GM18858 (cell line): ENCODE results near the gene TPSAB1.

Source experiments
- ATAC-seq: cut with Tn5 transposase; IDR thresholded peaks from one replicate; pipeline ENCODE4 v1.9.1; 2021; ENCODE audit not compliant: unreplicated experiment

Gene TPSAB1

DNA sequence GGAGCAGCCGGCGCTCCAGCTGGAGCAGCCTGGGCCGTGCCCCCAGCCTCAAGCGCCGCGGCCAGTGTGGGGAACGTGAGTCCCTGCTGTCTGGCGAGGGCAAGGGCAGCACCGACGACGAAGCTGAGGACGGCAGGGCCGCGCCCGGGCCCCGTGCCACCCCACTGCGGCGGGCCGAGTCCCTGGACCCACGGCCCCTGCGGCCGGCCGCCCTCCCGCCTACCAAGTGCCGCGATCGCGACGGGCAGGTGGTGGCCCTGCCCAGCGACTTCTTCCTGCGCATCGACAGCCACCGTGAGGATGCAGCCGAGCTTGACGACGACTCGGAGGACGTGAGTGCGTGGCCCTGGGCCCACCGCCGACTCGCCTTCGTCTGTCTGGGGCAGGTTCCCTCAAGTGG lies 31.4 kb upstream of the TPSAB1 start:
- no peak for ATAC-seq

DNA sequence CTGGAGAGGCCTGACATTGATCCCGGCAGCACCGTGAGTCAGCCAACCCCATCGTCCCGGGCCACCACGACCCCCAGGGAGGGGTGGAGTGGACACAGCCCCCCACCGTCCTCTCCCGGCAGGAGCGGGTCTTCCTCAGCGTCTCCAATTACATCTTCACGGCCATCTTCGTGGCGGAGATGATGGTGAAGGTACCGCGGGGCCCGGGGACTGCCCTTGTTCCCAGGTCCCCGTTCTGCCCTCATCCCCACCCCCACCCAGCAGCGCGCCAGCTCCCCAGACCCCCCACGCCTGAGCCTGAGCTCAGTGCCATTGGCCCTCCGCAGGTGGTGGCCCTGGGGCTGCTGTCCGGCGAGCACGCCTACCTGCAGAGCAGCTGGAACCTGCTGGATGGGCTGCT lies 30.0 kb upstream of the TPSAB1 start:
- no peak for ATAC-seq

- ATAC-seq = no peak
Observed at GRCh38 chr16:1211451-1212268, 28.8 kb upstream of the TPSAB1 start.

- ATAC-seq = no peak
Observed at GRCh38 chr16:1212616-1213194, 27.8 kb upstream of the TPSAB1 start.

DNA sequence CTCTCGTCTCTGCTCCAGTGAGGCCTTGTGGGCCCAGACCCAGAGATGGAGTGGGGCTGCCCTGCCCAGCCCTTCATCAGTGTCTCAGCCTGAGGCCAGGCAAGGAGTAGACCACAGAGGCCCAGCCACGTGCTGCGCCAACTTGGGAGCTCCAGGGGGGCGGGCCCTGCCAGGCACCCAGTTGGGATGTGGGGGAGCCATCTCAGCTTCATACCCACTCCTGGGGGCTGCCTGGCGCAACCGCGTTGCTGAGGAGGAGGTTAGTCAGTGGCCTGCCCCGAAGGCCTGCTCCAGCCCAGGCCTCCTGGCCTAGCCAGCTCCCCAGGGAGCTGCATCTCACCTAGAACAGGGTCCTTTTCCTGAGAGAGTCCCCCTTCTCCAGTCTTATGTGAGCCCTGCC lies 27.3 kb upstream of the TPSAB1 start:
- no peak for ATAC-seq

DNA sequence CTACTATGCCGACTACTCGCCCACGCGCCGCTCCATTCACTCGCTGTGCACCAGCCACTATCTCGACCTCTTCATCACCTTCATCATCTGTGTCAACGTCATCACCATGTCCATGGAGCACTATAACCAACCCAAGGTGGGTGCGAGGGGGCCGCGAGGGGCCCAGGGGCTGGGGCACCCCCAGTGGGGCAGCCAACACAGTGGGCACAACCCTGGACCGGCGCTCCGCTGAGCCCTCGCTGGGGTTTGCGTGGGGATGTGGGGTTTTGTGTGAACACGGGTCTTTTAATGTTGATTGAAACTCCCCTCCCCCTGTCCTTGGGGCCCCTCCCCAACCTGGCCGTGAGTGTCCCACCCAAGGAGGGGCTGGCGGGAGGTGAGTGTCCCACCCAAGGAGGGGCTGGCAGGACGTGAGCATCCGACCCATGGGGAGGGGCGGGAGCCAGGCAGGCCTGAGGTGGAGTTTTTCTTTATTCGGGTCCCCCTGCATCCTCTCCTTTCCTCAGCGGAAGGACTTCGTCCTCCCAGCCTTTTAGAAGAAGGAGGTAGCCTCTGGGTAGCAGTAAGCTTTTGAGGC lies 26.6 kb upstream of the TPSAB1 start:
- no peak for ATAC-seq

DNA sequence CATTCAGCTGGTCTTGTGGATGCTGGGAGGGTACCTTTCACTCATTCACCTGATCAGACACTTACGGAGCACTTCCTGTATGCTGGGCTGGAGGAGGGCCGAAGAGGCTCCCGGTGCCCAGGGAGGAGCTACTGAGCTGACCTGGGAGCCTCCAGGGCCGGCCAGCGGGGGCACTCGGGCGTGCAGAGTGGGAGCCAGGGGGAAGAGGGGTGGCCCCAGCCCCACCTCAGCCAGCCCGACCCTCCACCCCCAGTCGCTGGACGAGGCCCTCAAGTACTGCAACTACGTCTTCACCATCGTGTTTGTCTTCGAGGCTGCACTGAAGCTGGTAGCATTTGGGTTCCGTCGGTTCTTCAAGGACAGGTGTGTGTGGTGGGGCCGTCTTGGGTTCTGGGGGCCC lies 25.8 kb upstream of the TPSAB1 start:
- no peak for ATAC-seq

DNA sequence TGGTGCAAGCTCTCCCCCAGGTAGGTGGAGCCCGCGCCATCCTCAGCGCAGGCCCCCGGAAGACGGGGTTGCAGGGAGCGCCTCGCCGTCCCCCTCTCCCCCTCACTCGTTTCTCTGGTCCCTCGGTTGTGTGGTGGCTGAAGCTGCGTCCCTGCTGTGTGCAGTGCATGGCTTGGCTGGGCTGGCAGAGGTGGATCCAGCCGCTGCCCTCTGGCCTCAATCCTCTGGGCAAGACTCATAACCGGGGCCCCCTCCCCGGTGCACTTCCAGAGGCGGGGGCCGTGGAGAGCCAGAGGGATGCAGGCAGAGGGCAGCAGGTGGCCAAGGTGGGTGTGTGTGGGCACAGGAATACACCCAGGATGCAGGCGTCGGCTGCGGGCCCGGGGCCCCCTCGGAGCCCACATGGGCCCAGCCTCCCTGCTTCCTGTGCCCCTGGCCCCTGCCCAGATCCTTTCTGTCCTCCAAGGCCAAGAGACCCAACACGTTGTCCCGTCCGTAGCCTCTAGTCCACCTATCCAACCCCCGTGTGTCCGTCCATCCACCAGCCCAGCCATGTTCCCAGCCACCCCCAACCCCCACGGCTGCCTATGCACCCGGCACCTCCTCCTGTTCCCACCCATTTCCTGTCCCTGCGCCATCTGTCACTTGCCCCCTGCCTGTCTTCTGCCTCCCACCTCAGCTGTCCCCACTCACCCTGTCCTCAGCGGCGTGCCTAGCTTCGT lies 24.8 kb upstream of the TPSAB1 start:
- no peak for ATAC-seq

GRCh38 chr16:1216296-1216619 lies 24.2 kb upstream of the TPSAB1 start:
- no peak for ATAC-seq

DNA sequence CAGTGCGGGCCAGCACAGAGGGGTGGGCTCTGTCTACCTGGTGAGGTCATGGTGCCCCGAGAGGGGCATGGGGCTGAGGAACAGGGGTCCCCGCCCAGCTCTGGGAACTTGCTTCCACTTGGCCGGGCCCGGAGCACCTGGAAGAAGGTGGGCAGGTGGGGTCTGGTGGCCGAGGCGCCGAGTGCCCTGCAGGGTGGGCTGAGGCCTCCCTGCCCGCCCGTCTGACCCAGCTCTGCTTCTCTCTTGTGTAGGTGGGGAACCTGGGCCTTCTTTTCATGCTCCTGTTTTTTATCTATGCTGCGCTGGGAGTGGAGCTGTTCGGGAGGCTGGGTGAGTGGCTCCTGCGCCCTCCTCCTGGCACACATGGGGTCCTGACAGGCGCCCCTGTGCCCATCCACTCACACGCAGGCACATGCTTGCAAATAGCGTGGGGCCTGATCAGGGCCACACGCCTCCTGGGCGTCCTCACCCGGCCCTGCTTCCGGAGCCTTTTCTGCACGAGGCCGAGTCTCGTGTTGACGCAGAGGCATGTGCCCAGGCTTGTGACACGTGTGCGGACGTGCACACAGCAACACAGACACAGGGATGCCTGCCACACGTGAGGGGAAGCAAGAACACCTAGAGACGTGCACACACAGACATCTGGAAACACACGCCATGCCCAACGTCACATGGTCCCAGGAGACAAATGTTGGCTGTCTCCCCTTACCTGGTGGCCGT lies 23.7 kb upstream of the TPSAB1 start:
- no peak for ATAC-seq

DNA sequence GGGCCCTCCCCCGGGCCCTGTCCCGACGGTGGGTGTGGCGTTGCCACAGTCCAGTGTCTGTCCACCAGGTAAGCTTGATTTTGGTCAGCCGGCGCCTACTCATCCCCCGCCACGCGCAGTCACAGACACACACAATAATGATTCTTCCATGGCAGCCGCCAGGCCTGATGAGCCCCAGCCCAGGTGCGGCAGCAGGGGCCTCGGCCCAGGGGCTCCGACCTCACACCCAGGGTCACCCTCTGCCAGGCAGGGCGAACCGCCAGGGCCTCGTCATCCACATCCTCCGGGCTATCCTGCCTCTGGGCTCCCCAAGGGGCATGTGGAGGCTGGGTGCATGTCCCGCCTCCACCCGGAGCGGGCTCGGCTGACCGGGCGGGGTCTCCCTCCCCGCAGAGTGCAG lies 23.0 kb upstream of the TPSAB1 start:
- ATAC-seq = no peak

DNA sequence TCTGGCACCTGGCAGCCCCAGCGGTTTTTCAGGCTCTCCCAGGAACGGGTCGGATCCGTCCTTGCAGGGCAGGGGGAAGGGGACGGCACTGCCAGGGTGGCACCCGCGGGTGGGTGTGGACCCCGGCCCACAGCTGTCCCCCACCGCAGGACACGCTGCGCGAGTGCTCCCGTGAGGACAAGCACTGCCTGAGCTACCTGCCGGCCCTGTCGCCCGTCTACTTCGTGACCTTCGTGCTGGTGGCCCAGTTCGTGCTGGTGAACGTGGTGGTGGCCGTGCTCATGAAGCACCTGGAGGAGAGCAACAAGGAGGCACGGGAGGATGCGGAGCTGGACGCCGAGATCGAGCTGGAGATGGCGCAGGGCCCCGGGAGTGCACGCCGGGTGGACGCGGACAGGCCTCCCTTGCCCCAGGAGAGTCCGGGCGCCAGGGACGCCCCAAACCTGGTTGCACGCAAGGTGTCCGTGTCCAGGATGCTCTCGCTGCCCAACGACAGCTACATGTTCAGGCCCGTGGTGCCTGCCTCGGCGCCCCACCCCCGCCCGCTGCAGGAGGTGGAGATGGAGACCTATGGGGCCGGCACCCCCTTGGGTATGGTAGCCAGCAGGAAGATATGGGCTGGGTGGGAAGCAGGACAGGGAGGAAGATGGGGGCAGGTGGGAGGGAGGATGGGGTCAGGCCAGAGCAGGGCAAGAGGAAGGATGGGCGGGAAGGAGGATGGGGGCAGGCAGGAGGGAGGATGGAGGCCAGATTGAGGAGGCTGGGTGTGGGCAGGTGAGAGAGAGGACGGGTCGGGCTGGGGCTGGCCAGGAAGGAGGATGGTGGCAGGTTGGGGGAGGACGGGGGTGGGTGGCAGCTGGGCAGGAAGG lies 22.2 kb upstream of the TPSAB1 start:
- ATAC-seq = no peak

DNA sequence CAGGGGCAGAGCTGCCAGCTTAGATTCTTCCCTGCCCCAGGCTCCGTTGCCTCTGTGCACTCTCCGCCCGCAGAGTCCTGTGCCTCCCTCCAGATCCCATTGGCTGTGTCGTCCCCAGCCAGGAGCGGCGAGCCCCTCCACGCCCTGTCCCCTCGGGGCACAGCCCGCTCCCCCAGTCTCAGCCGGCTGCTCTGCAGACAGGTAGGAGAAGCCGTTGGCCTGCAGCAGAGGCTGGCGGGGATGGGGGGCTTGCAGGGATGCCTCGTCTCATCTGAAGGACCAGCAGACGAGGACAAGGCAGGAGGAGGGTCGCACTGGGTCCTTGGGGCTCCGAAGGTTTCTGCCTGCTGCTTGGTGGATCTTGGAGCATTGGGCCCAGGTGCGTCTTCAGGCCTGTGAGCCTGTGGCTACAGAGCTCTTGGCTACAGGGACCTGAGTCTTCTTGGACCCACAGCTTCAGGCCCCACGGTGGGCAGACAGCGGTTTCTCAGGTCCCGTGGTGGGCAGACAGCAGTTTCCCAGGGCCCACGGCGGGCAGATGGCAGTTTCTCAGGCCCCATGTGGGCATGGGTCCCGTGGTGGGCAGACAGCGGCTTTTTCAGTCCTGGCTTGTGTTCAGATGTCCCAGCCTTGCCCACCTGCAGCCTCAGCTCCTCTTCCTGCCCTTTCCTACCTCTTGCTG lies 21.4 kb upstream of the TPSAB1 start:
- no peak for ATAC-seq

GRCh38 chr16:1220098-1220728 lies 20.3 kb upstream of the TPSAB1 start:
- no peak for ATAC-seq

DNA sequence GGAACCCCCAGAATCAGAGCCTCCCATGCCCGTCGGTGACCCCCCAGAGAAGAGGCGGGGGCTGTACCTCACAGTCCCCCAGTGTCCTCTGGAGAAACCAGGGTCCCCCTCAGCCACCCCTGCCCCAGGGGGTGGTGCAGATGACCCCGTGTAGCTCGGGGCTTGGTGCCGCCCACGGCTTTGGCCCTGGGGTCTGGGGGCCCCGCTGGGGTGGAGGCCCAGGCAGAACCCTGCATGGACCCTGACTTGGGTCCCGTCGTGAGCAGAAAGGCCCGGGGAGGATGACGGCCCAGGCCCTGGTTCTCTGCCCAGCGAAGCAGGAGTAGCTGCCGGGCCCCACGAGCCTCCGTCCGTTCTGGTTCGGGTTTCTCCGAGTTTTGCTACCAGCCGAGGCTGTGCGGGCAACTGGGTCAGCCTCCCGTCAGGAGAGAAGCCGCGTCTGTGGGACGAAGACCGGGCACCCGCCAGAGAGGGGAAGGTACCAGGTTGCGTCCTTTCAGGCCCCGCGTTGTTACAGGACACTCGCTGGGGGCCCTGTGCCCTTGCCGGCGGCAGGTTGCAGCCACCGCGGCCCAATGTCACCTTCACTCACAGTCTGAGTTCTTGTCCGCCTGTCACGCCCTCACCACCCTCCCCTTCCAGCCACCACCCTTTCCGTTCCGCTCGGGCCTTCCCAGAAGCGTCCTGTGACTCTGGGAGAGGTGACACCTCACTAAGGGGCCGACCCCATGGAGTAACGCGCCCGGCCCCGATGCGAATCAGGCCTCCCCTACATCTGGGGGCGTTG lies 19.5 kb upstream of the TPSAB1 start:
- ATAC-seq = no peak

GRCh38 chr16:1221628-1222552 lies 18.6 kb upstream of the TPSAB1 start:
- no peak for ATAC-seq

DNA sequence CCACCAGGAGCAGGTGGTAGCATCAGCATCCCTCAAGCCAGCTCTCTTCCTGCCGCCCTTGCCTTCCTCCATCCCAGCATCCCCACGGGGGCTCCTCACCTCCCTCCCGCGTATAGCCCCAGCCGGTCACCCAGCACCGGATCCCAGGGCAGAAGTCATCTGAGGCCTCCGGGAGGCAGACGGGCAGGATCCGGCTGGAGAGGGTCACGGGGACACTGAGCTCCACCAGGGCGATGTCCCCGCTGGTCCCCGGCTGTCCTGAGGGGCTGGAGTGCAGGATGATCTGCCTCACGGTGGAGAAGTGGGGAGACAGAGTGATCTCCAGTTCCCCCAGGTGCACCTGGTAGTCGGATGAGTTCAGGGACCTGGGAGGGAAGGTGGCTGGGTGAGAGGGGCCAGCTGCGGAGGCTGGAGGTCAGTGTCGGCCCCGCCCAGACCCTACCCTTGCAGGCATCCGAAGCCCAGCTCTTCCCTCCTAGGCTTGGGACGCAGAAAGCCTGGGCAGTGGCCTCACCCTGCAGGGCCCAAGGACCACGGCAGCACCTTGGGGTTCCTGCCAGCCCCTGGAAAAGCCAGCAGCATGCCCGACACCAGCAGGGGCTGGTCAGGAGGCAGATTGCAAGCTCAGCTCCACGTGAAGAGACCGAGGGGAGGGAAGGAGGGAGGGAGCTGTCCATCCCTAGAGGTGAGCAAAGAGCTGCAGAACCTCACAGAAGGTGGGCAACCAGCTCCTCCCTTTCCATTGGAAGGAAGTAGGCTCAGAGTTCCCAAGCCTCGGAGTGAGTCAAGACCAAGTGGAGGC lies 17.8 kb upstream of the TPSAB1 start:
- ATAC-seq = no peak
